ENCODE data around the gene ENOX1.

DNA sequence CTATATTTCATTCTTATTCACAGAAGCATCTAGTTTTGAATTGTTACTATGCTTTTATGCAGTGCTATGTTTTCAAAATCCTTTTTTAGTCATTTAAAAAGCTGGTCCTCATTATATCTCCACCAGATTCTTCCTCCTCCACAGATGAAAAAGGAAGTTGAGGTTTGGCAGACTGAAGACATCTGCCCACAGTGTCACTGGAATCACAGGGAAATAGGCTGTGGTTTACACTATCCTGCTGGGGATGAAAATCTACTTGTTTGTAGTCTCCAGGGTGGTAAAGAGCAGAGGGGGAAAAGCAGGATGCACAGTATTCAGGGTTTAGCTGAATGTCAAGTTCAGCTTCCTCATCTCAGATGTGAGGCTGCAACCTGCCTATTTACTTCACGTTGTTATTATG is 412.2 kb downstream of the ENOX1 start:
- TF ChIP-seq POLR2A (IDR thresholded peaks at IDR 0.05) = no peak
- TF ChIP-seq, protein P1, sequence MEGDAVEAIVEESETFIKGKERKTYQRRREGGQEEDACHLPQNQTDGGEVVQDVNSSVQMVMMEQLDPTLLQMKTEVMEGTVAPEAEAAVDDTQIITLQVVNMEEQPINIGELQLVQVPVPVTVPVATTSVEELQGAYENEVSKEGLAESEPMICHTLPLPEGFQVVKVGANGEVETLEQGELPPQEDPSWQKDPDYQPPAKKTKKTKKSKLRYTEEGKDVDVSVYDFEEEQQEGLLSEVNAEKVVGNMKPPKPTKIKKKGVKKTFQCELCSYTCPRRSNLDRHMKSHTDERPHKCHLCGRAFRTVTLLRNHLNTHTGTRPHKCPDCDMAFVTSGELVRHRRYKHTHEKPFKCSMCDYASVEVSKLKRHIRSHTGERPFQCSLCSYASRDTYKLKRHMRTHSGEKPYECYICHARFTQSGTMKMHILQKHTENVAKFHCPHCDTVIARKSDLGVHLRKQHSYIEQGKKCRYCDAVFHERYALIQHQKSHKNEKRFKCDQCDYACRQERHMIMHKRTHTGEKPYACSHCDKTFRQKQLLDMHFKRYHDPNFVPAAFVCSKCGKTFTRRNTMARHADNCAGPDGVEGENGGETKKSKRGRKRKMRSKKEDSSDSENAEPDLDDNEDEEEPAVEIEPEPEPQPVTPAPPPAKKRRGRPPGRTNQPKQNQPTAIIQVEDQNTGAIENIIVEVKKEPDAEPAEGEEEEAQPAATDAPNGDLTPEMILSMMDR (IDR thresholded peaks at IDR 0.05) = no peak
